HepG2 (cell line): ENCODE results near the gene AMOTL2. TPM values are rescaled to one million over a fixed set of nuclear protein-coding genes. Genes with fewer than 3 reads are reported as not detected.
A peak's percentile ranks its signal among the peaks of the same experiment; 100 is the strongest.

Experiments used
- BHLHE40 ChIP-seq: IDR thresholded peaks from 2 replicates; pipeline ENCODE4 v1.6.1; 2011; ENCODE audit warnings: low read length, improper control_type of control experiment
- ELF1 ChIP-seq: sonication (generic); formaldehyde crosslinking; IDR thresholded peaks from 2 replicates; pipeline ENCODE4 v1.4.0; 2020; ENCODE audit warnings: missing genetic modification reagents
- HMG20A ChIP-seq: IDR thresholded peaks from 2 replicates; pipeline ENCODE4 v1.6.1; 2016; ENCODE audit warnings: borderline replicate concordance
- HNRNPL ChIP-seq: fragments of 200-400 bp; formaldehyde crosslinking; IDR thresholded peaks from 2 replicates; pipeline ENCODE4 v1.6.1; 2017; ENCODE audit warnings: mild to moderate bottlenecking, low read depth, low read length
- NFYC ChIP-seq: IDR thresholded peaks from 2 replicates; pipeline ENCODE4 v1.6.1; 2016; ENCODE audit warnings: missing genetic modification reagents, missing compliant biosample characterization
- RBFOX2 ChIP-seq: fragments of 200-400 bp; formaldehyde crosslinking; IDR thresholded peaks from 2 replicates; pipeline ENCODE4 v1.6.1; 2017; ENCODE audit warnings: low read depth, mild to moderate bottlenecking, low read length
- XRCC5 ChIP-seq: fragments of 200-400 bp; formaldehyde crosslinking; optimal IDR thresholded peaks from 2 replicates; pipeline ENCODE3; 2017; ENCODE audit warnings: mild to moderate bottlenecking, low read length
- ZNF552 ChIP-seq: sonication (generic); formaldehyde crosslinking; IDR thresholded peaks from 2 replicates; pipeline ENCODE4 v1.9.0; 2022; ENCODE audit warnings: missing genetic modification reagents, mild to moderate bottlenecking, borderline replicate concordance
- ZSCAN22 ChIP-seq: sonication (generic); formaldehyde crosslinking; IDR thresholded peaks from 2 replicates; pipeline ENCODE4 v1.4.0; 2020; ENCODE audit warnings: mild to moderate bottlenecking, missing genetic modification reagents
- polyA plus RNA-seq, 8 experiments: library from polyadenylated mRNA; depleted of rRNA in 3 of 8; stranded (reverse) in 7 of 8; unstranded in 1 of 8; fragments of >200 nt; fragmentation: Illumina TruSeq in 4 of 8; extraction: Trizol in 4 of 8; gene quantifications; 2 replicates each; pipeline versions ENCODE4 v1.2.1 to v1.2.3, GENCODE V29; 2011 to 2016; ENCODE audit warnings: low read depth in 4 of 8, missing spikeins in 1 of 8, mixed read lengths in 1 of 8; ENCODE audit not compliant: insufficient read depth in 1 of 8
- total RNA-seq, 5 experiments: library from RNA; depleted of rRNA; stranded (reverse); fragments of >200 nt; fragmentation: Illumina TruSeq; extraction: Trizol; gene quantifications; 2 replicates each; pipeline ENCODE4 v1.2.3, GENCODE V29; 2016; ENCODE audit warnings: low read depth in 1 of 5
- TF ChIP-seq, protein P1 (sequence below): sonication (generic); formaldehyde crosslinking; IDR thresholded peaks from 2 replicates; pipeline ENCODE4 v1.4.0; 2020; ENCODE audit warnings: missing genetic modification reagents
- TF ChIP-seq, protein P2 (sequence below): sonication (generic); formaldehyde crosslinking; IDR thresholded peaks from 2 replicates; pipeline ENCODE4 v1.4.0; 2020; ENCODE audit warnings: mild to moderate bottlenecking, missing genetic modification reagents

Gene AMOTL2
- total and polyA plus RNA-seq, 2 of the 13 experiments (the other 11 are each of a cell fraction or from before 2014, with no cell fraction given), result 17.3 to 18.5 TPM

DNA sequence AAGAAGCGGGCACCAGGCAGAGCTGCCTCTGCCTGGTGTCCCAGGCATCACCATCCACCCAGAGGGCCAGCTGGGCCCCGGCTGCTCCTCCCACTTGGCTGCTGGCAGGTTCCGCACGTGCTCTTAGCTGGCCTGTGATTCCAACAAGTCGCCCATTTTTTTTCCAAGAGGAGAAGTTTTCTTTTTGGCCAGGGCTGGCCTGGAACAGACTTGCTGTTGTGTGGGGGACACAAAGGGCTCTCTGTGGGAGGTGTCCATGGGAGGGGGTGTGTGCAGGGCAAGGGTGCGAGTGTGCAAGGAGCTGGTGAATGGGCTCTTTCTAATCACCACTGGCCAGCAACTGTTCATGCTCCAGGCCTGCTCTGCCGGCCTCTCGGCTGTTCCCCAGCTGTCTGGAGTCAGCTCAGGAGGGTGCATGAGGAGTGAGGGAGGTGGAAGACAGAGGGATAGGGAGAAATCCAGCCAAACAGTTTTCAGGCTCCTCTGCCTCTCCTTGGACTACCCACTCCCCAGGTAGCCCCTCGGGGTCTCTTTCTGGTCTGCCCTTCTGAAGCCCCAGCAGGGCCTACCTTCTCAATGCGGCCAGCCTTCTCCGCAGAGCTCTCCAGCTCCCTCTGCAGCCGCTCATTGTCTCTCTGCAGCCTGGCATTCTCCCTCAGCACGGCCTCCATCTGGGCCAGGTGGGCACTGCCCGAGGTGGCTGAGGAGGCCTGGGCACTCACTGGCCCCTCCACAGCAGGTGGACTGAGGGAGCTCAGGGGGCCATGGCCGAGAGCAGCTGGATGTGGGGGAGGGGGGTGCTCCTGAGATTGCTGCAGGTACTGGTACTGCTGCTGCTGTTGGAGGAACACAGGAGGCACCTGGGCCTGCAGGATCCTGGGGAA, 7.1 kb downstream of the AMOTL2 start (continued):
- TF ChIP-seq BHLHE40 (peak; percentile 61), ZNF552 (CRISPR knock-in tag) (no peak), XRCC5 (peak; percentile 74), NFYC (no peak), RBFOX2 (peak; percentile 65), HMG20A (CRISPR knock-in tag) (0 out of 2 replicates have a peak, but pooled peaks have one; percentile 10), ZSCAN22 (CRISPR knock-in tag) (no peak), HNRNPL (peak; percentile 99), ELF1 (no peak)
- TF ChIP-seq, protein P1, sequence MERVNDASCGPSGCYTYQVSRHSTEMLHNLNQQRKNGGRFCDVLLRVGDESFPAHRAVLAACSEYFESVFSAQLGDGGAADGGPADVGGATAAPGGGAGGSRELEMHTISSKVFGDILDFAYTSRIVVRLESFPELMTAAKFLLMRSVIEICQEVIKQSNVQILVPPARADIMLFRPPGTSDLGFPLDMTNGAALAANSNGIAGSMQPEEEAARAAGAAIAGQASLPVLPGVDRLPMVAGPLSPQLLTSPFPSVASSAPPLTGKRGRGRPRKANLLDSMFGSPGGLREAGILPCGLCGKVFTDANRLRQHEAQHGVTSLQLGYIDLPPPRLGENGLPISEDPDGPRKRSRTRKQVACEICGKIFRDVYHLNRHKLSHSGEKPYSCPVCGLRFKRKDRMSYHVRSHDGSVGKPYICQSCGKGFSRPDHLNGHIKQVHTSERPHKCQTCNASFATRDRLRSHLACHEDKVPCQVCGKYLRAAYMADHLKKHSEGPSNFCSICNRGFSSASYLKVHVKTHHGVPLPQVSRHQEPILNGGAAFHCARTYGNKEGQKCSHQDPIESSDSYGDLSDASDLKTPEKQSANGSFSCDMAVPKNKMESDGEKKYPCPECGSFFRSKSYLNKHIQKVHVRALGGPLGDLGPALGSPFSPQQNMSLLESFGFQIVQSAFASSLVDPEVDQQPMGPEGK, result 0 out of 2 replicates have a peak, but pooled peaks have one; percentile 26
- TF ChIP-seq, protein P2, sequence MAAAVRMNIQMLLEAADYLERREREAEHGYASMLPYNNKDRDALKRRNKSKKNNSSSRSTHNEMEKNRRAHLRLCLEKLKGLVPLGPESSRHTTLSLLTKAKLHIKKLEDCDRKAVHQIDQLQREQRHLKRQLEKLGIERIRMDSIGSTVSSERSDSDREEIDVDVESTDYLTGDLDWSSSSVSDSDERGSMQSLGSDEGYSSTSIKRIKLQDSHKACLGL (CRISPR knock-in tag), result no peak
- TF ChIP-seq, all 625 proteins: peak for 12
